HepG2 (cell line): ENCODE results near the gene GNAT3. TPM values are rescaled to one million over a fixed set of nuclear protein-coding genes. Genes with fewer than 3 reads are reported as not detected.

Experiments used
- ATAC-seq: fragments of 200-7000 bp; cut with Tn5 transposase; 3 replicates; pipeline ENCODE4 v1.9.1; 2020; ENCODE audit warnings: mild to moderate bottlenecking, moderate library complexity
- BruUV-seq: library from RNA; stranded (reverse); fragments of 400-500 nt; replicated peaks from 2 replicates; lab custom pipeline; 2021; lab: Mats Ljungman, UMichigan
- CTCF ChIA-PET: fragments of 300-600 bp; formaldehyde crosslinking; extraction: SDS; loops from one replicate; lab custom pipeline; 2021; ENCODE audit warnings: low total read pairs, inconsistent platforms, low intra/inter-chr PET ratio; lab: Yijun Ruan, JAX
- POLR2A ChIA-PET: fragments of 350-600 bp; sonication (Branson Sonifier 250); formaldehyde crosslinking; loops from one replicate; lab custom pipeline; 2020; ENCODE audit warnings: antibody characterized with exemption, inconsistent platforms; lab: Yijun Ruan, JAX
- DNase-seq: peaks from one replicate; pipeline ENCODE4 v3.0.0-alpha.2; 2015; ENCODE audit warnings: low spot score
- FAIRE-seq: peaks from 3 replicates; lab custom pipeline; 2011; peaks lifted over from hg19 to GRCh38; lab: Jason Lieb, UNC
- H2AFZ ChIP-seq: one replicate; pipeline ENCODE4 v1.6.1; 2011; ENCODE audit warnings: low read length, inconsistent platforms
- H3K27ac ChIP-seq: fragments of 300-600 bp; 3 replicates; pipeline ENCODE4 v1.8.0; 2011; ENCODE audit warnings: mixed run types, mild to moderate bottlenecking, mixed read lengths, low read length, inconsistent platforms; ENCODE audit not compliant: insufficient read depth; ENCODE audit errors: extremely low read length
- H3K27me3 ChIP-seq, 2 experiments: fragments of 200-600 bp in 1 of 2; 2 replicates in 1 of 2; 3 replicates in 1 of 2; pipeline versions ENCODE4 v1.6.0 to v1.8.0; 2011; ENCODE audit warnings: low read length in 2 of 2, mild to moderate bottlenecking in 2 of 2, moderate library complexity in 2 of 2, inconsistent platforms in 1 of 2; ENCODE audit not compliant: insufficient read depth in 2 of 2, control insufficient read depth in 1 of 2
- H3K36me3 ChIP-seq, 2 experiments: fragments of 200-600 bp in 1 of 2; replicated peaks in 1 of 2; 2 replicates in 1 of 2; 3 replicates in 1 of 2; pipeline versions ENCODE4 v1.5.1 to v1.8.0; 2011; ENCODE audit warnings: low read length in 2 of 2, inconsistent platforms in 1 of 2; ENCODE audit not compliant: insufficient read depth in 2 of 2, control insufficient read depth in 1 of 2
- H3K4me1 ChIP-seq: 2 replicates; pipeline ENCODE4 v1.5.1; 2012; ENCODE audit warnings: low read length, inconsistent platforms; ENCODE audit not compliant: insufficient read depth
- H3K4me2 ChIP-seq: 2 replicates; pipeline ENCODE4 v1.6.0; 2011; ENCODE audit warnings: low read depth, low read length, inconsistent platforms
- H3K4me3 ChIP-seq, 3 experiments: fragments of 200-600 bp in 1 of 3; sonication (generic), shearing (Covaris generic) in 1 of 3; replicated peaks in 1 of 3; 2 replicates each; pipeline ENCODE4 v1.5.1; 2011 to 2016; ENCODE audit warnings: low read length in 3 of 3, inconsistent platforms in 2 of 3, low read depth in 2 of 3, mild to moderate bottlenecking in 2 of 3, control low read depth in 1 of 3, mixed read lengths in 1 of 3; ENCODE audit not compliant: insufficient read depth in 1 of 3
- H3K79me2 ChIP-seq: one replicate; pipeline ENCODE4 v1.6.1; 2011; ENCODE audit warnings: low read length, inconsistent platforms; ENCODE audit not compliant: insufficient read depth
- H3K9ac ChIP-seq: 2 replicates; pipeline ENCODE4 v1.6.0; 2011; ENCODE audit warnings: mild to moderate bottlenecking, low read depth, low read length, inconsistent platforms; ENCODE audit not compliant: insufficient read depth
- H3K9me3 ChIP-seq: 2 replicates; pipeline ENCODE4 v1.5.1; 2012; ENCODE audit warnings: mild to moderate bottlenecking, low read length
- H4K20me1 ChIP-seq: 2 replicates; pipeline ENCODE4 v1.6.0; 2011; ENCODE audit warnings: inconsistent platforms, mild to moderate bottlenecking, low read length, moderate library complexity; ENCODE audit not compliant: insufficient read depth
- ATF1 ChIP-seq: IDR thresholded peaks from 2 replicates; pipeline ENCODE4 v1.6.1; 2016; ENCODE audit warnings: mild to moderate bottlenecking, control low read depth
- FIP1L1 ChIP-seq: fragments of 200-400 bp; formaldehyde crosslinking; IDR thresholded peaks from 2 replicates; pipeline ENCODE4 v1.6.1; 2018; ENCODE audit warnings: low read depth, mild to moderate bottlenecking, low read length, moderate library complexity, borderline replicate concordance; ENCODE audit not compliant: insufficient read depth
- HNF1A ChIP-seq, 2 experiments: sonication (generic) in 1 of 2; formaldehyde crosslinking in 1 of 2; IDR thresholded peaks; 2 replicates each; pipeline versions ENCODE4 v1.4.0 to v1.6.1; 2016 to 2020; ENCODE audit warnings: borderline replicate concordance in 1 of 2, low read depth in 1 of 2, mild to moderate bottlenecking in 1 of 2, missing genetic modification reagents in 1 of 2
- NONO ChIP-seq, 2 experiments: fragments of 450-650 bp in 1 of 2; sonication (generic) in 1 of 2; formaldehyde crosslinking in 1 of 2; IDR thresholded peaks in 1 of 2; conservative IDR thresholded peaks in 1 of 2; 2 replicates each; pipeline versions ENCODE4 v1.6.1 to v1.8.0; 2017 to 2022; ENCODE audit warnings: mild to moderate bottlenecking in 1 of 2, missing genetic modification reagents in 1 of 2, moderate library complexity in 1 of 2
- POLR2G ChIP-seq: fragments of 200-400 bp; formaldehyde crosslinking; IDR thresholded peaks from 2 replicates; pipeline ENCODE4 v1.6.1; 2018; ENCODE audit warnings: mild to moderate bottlenecking, low read depth, low read length, moderate library complexity
- RAD21 ChIP-seq: fragments of 450-650 bp; formaldehyde crosslinking; IDR thresholded peaks from 2 replicates; pipeline ENCODE4 v1.5.0; 2020; ENCODE audit warnings: mild to moderate bottlenecking
- RARA ChIP-seq: IDR thresholded peaks from 2 replicates; pipeline ENCODE4 v1.6.1; 2016; ENCODE audit warnings: missing genetic modification reagents, missing compliant biosample characterization
- TCF7 ChIP-seq: sonication (generic); IDR thresholded peaks from 2 replicates; pipeline ENCODE4 v1.6.1; 2016; ENCODE audit warnings: antibody characterized with exemption, low read depth
- ZBTB49 ChIP-seq: sonication (generic); formaldehyde crosslinking; IDR thresholded peaks from 2 replicates; pipeline ENCODE4 v1.4.0; 2020; ENCODE audit warnings: missing genetic modification reagents, borderline replicate concordance
- ZNF672 ChIP-seq: sonication (generic); formaldehyde crosslinking; IDR thresholded peaks from 2 replicates; pipeline ENCODE4 v1.8.1; 2022; ENCODE audit warnings: missing genetic modification reagents
- WGBS: methylation state at CpG from one replicate; pipeline ENCODE4 v1.1.6; 2017; ENCODE audit warnings: low lambda C conversion rate; 5-methylcytosine and 5-hydroxymethylcytosine counted together
- in situ Hi-C: cut with HindIII; loops from 2 replicates; pipeline ENCODE4 v1.10.0; 2017; ENCODE audit warnings: low pct_unique_long_range_greater_than_20kb; ENCODE audit not compliant: extremely low pct_ligation_motif_present
- intact Hi-C: fragments of 100-400 bp; cut with micrococcal nuclease; formaldehyde crosslinking; loops from one replicate; pipeline ENCODE4 v1.10.0; 2022; ENCODE audit not compliant: unreplicated experiment
- polyA plus RNA-seq, 8 experiments: library from polyadenylated mRNA; depleted of rRNA in 3 of 8; stranded (reverse) in 7 of 8; unstranded in 1 of 8; fragments of >200 nt; fragmentation: Illumina TruSeq in 4 of 8; extraction: Trizol in 4 of 8; gene quantifications; 2 replicates each; pipeline versions ENCODE4 v1.2.1 to v1.2.3, GENCODE V29; 2011 to 2016; ENCODE audit warnings: low read depth in 4 of 8, missing spikeins in 1 of 8, mixed read lengths in 1 of 8; ENCODE audit not compliant: insufficient read depth in 1 of 8
- total RNA-seq, 5 experiments: library from RNA; depleted of rRNA; stranded (reverse); fragments of >200 nt; fragmentation: Illumina TruSeq; extraction: Trizol; gene quantifications; 2 replicates each; pipeline ENCODE4 v1.2.3, GENCODE V29; 2016; ENCODE audit warnings: low read depth in 1 of 5

Gene GNAT3
- total and polyA plus RNA-seq, 2 of the 13 experiments (the other 11 are each of a cell fraction or from before 2014, with no cell fraction given): not detected

GRCh38 chr7:80536426-80536825, 24.6 kb upstream of the GNAT3 start:
- POLR2A ChIA-PET: no interaction called here
- intact Hi-C loops (loop anchor here (5.0 kb wide), 1 partner anchor 364 kb away; no protein-coding TSS in a partner anchor), in situ Hi-C loops (no loop called here)
- 45% methylated on average over 2 of the region's 2 CpGs for WGBS
- no peak overlapping the region for H3K9ac ChIP-seq
- ATAC-seq (no peak), FAIRE-seq (no peak), DNase-seq (no peak)
- no peak overlapping the region for H2AFZ ChIP-seq
- no peaks in the 10 kb centered on the region for H3K79me2 ChIP-seq
- no peaks in the 10 kb centered on the region for H3K9me3 ChIP-seq
- BruUV-seq: no TSS peak
- CTCF ChIA-PET: no interaction called here
- no peak overlapping the region for H3K4me3 ChIP-seq
- no peaks in the 10 kb centered on the region for H4K20me1 ChIP-seq
- H3K27me3 ChIP-seq: no peaks in the 10 kb centered on the region
- H3K4me1 ChIP-seq: no peaks in the 10 kb centered on the region
- H3K27ac ChIP-seq: no peak overlapping the region
- no peak overlapping the region for H3K4me2 ChIP-seq
- H3K36me3 ChIP-seq: no peaks in the 10 kb centered on the region
- TF ChIP-seq ZBTB49: no peak

GRCh38 chr7:80533287-80533686, 21.4 kb upstream of the GNAT3 start:
- Histone ChIP-seq H3K9ac (no peak overlapping the region), H3K27ac (no peak overlapping the region), H4K20me1 (no peaks in the 10 kb centered on the region), H3K4me2 (no peak overlapping the region), H3K9me3 (no peaks in the 10 kb centered on the region), H3K27me3 (no peaks in the 10 kb centered on the region), H3K4me1 (no peaks in the 10 kb centered on the region), H3K79me2 (no peaks in the 10 kb centered on the region), H3K36me3 (no peaks in the 10 kb centered on the region), H2AFZ (no peak overlapping the region), H3K4me3 (no peak overlapping the region)
- no TSS peak for BruUV-seq
- in situ Hi-C loops (no loop called here), intact Hi-C loops (no loop called here)
- ChIA-PET POLR2A (no interaction called here), CTCF (no interaction called here)
- no peak for ATAC-seq
- DNase-seq: no peak
- FAIRE-seq: no peak
- WGBS: 25% methylated on average over 1 of the region's 1 CpG
- TF ChIP-seq ZNF672: no peak
- no peak for TF ChIP-seq HNF1A (IDR thresholded peaks at IDR 0.05; ENCODE audit: low read depth)
- TF ChIP-seq HNF1A (CRISPR knock-in tag; IDR thresholded peaks at IDR 0.05; ENCODE audit: borderline replicate concordance): no peak
- no peak for TF ChIP-seq ATF1 (CRISPR knock-in tag)
- no peak for TF ChIP-seq TCF7
- TF ChIP-seq RAD21 (CRISPR knock-in tag): no peak
- no peak for TF ChIP-seq NONO (IDR thresholded peaks at IDR 0.05)
- TF ChIP-seq NONO (CRISPR knock-in tag; conservative IDR thresholded peaks at IDR 0.05): no peak
- no peak for TF ChIP-seq POLR2G
- TF ChIP-seq RARA (CRISPR knock-in tag): no peak
- TF ChIP-seq FIP1L1: no peak
